Measurements from ENCODE around the gene PTPN23.

- TF ChIP-seq CTCF (IDR thresholded peaks at IDR 0.05) (no peak), POLR2AphosphoS5 (IDR thresholded peaks at IDR 0.05; ENCODE audit: insufficient read depth in 1 of 2, low read depth in 1 of 2) (no peak)
Measured at GRCh38 chr3:47418167-47419082, 37.6 kb downstream of the PTPN23 start.

Data from vagina (tissue), 2 donors.